Parathyroid adenoma (tissue), 2 donors: ENCODE data around the gene RIC8A.

Experiments
- H2AFZ ChIP-seq: fragments of 300-600 bp; sonication (generic); one replicate; pipeline ENCODE4 v1.7.0; 2017; ENCODE audit warnings: antibody characterized with exemption, mild to moderate bottlenecking
- H3K27ac ChIP-seq: fragments of 300-600 bp; sonication (generic); one replicate; pipeline ENCODE4 v1.7.0; 2017
- H3K27me3 ChIP-seq: fragments of 300-600 bp; sonication (generic); one replicate; pipeline ENCODE4 v1.7.0; 2017; ENCODE audit warnings: low read length; ENCODE audit not compliant: control insufficient read depth, insufficient read depth
- H3K36me3 ChIP-seq: fragments of 300-600 bp; sonication (generic); one replicate; pipeline ENCODE4 v1.7.0; 2017; ENCODE audit warnings: low read length; ENCODE audit not compliant: control insufficient read depth, insufficient read depth
- H3K4me1 ChIP-seq: fragments of 300-600 bp; sonication (generic); one replicate; pipeline ENCODE4 v1.7.0; 2017; ENCODE audit warnings: control low read depth
- H3K4me2 ChIP-seq: fragments of 300-600 bp; sonication (generic); one replicate; pipeline ENCODE4 v1.7.0; 2017; ENCODE audit warnings: low read length
- H3K4me3 ChIP-seq: fragments of 300-600 bp; sonication (generic); one replicate; pipeline ENCODE4 v1.7.0; 2017; ENCODE audit warnings: low read depth, low read length
- H3K79me2 ChIP-seq: fragments of 300-600 bp; sonication (generic); one replicate; pipeline ENCODE4 v1.7.0; 2017; ENCODE audit warnings: control low read depth
- H3K9ac ChIP-seq: fragments of 300-600 bp; sonication (generic); one replicate; pipeline ENCODE4 v1.7.0; 2017; ENCODE audit warnings: mild to moderate bottlenecking
- H3K9me3 ChIP-seq: fragments of 300-600 bp; sonication (generic); one replicate; pipeline ENCODE4 v1.7.0; 2017; ENCODE audit warnings: low read length; ENCODE audit not compliant: control insufficient read depth
- TF ChIP-seq, protein P1 (sequence below): fragments of 300-600 bp; sonication (generic); IDR thresholded peaks from one replicate; pipeline ENCODE4 v1.7.0; 2017; ENCODE audit warnings: antibody characterized with exemption, mild to moderate bottlenecking
- donor health status: primary hyperparathyroidism.

Gene RIC8A

GRCh38 chr11:211295-211694 is 3.8 kb downstream of the RIC8A start:
- Histone ChIP-seq H3K4me2 (no peak overlapping the region), H3K79me2 (peaks cover under 1% of the 10 kb centered on the region), H3K4me1 (peaks cover 4% of the 10 kb centered on the region), H3K9ac (no peak overlapping the region), H3K27ac (no peak overlapping the region), H3K27me3 (no peaks in the 10 kb centered on the region), H3K4me3 (no peak overlapping the region), H3K9me3 (no peaks in the 10 kb centered on the region), H3K36me3 (no peaks in the 10 kb centered on the region), H2AFZ (no peak overlapping the region)
- TF ChIP-seq, protein P1, sequence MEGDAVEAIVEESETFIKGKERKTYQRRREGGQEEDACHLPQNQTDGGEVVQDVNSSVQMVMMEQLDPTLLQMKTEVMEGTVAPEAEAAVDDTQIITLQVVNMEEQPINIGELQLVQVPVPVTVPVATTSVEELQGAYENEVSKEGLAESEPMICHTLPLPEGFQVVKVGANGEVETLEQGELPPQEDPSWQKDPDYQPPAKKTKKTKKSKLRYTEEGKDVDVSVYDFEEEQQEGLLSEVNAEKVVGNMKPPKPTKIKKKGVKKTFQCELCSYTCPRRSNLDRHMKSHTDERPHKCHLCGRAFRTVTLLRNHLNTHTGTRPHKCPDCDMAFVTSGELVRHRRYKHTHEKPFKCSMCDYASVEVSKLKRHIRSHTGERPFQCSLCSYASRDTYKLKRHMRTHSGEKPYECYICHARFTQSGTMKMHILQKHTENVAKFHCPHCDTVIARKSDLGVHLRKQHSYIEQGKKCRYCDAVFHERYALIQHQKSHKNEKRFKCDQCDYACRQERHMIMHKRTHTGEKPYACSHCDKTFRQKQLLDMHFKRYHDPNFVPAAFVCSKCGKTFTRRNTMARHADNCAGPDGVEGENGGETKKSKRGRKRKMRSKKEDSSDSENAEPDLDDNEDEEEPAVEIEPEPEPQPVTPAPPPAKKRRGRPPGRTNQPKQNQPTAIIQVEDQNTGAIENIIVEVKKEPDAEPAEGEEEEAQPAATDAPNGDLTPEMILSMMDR: no peak

GRCh38 chr11:211741-212140 is 4.2 kb downstream of the RIC8A start:
- Histone ChIP-seq H3K27ac (no peak overlapping the region), H3K4me3 (no peak overlapping the region), H3K4me1 (peaks cover 4% of the 10 kb centered on the region), H2AFZ (no peak overlapping the region), H3K36me3 (no peaks in the 10 kb centered on the region), H3K79me2 (no peaks in the 10 kb centered on the region), H3K9me3 (no peaks in the 10 kb centered on the region), H3K4me2 (no peak overlapping the region), H3K9ac (no peak overlapping the region), H3K27me3 (no peaks in the 10 kb centered on the region)
- TF ChIP-seq, protein P1: no peak

- Histone ChIP-seq H3K9ac (no peak overlapping the region), H3K27me3 (no peaks in the 10 kb centered on the region), H3K4me3 (no peak overlapping the region), H3K9me3 (no peaks in the 10 kb centered on the region), H3K4me1 (peaks cover 4% of the 10 kb centered on the region), H3K79me2 (no peaks in the 10 kb centered on the region), H3K36me3 (no peaks in the 10 kb centered on the region), H3K4me2 (no peak overlapping the region), H2AFZ (no peak overlapping the region), H3K27ac (no peak overlapping the region)
- TF ChIP-seq, protein P1: no peak
Measured at GRCh38 chr11:212150-213100, 4.9 kb downstream of the RIC8A start.

GRCh38 chr11:213111-213510 is 5.6 kb downstream of the RIC8A start:
- Histone ChIP-seq H3K9ac (no peak overlapping the region), H3K27me3 (no peaks in the 10 kb centered on the region), H3K9me3 (no peaks in the 10 kb centered on the region), H3K79me2 (no peaks in the 10 kb centered on the region), H2AFZ (no peak overlapping the region), H3K36me3 (no peaks in the 10 kb centered on the region), H3K4me1 (peaks cover 4% of the 10 kb centered on the region), H3K27ac (no peak overlapping the region), H3K4me2 (no peak overlapping the region), H3K4me3 (no peak overlapping the region)
- TF ChIP-seq, protein P1: no peak
